Measurements from ENCODE around the gene ACTR5.

ACTR5 gene

GRCh38 chr20:38730989-38731737 lies 17.1 kb upstream of the ACTR5 start:
- DNase-seq = peak; percentile 90
- peak; percentile 99 for TF ChIP-seq CTCF (IDR thresholded peaks at IDR 0.05)
- Mint-ChIP-seq H3K27ac (no peak overlapping the region), H3K36me3 (ENCODE audit: low read depth) (no peaks in the 10 kb centered on the region), H3K4me1 (peaks cover 56% of the 10 kb centered on the region), H3K27me3 (ENCODE audit: low read depth, poor library complexity) (peaks cover 100% of the 10 kb centered on the region), H3K4me3 (peak overlapping the region; percentile 70), H3K9me3 (peaks cover 22% of the 10 kb centered on the region)

GRCh38 chr20:38731738-38732113 lies 16.5 kb upstream of the ACTR5 start:
- DNase-seq = no peak
- H3K36me3 Mint-ChIP-seq (ENCODE audit: low read depth) = no peaks in the 10 kb centered on the region
- peaks cover 100% of the 10 kb centered on the region for H3K27me3 Mint-ChIP-seq (ENCODE audit: low read depth, poor library complexity)
- no peak overlapping the region for H3K27ac Mint-ChIP-seq
- no peak overlapping the region for H3K4me3 Mint-ChIP-seq
- peaks cover 22% of the 10 kb centered on the region for H3K9me3 Mint-ChIP-seq
- H3K4me1 Mint-ChIP-seq = peaks cover 51% of the 10 kb centered on the region
- TF ChIP-seq CTCF (IDR thresholded peaks at IDR 0.05) = no peak

GRCh38 chr20:38732981-38733380 lies 15.3 kb upstream of the ACTR5 start:
- Mint-ChIP-seq H3K4me1 (peaks cover 40% of the 10 kb centered on the region), H3K36me3 (ENCODE audit: low read depth) (no peaks in the 10 kb centered on the region), H3K27ac (no peak overlapping the region), H3K9me3 (peaks cover 22% of the 10 kb centered on the region), H3K4me3 (no peak overlapping the region), H3K27me3 (ENCODE audit: low read depth, poor library complexity) (peaks cover 100% of the 10 kb centered on the region)
- no peak for TF ChIP-seq CTCF (IDR thresholded peaks at IDR 0.05)
- DNase-seq = no peak

GRCh38 chr20:38735172-38735571 lies 13.1 kb upstream of the ACTR5 start:
- Mint-ChIP-seq H3K4me1 (peaks cover 18% of the 10 kb centered on the region), H3K9me3 (peaks cover 11% of the 10 kb centered on the region), H3K36me3 (ENCODE audit: low read depth) (no peaks in the 10 kb centered on the region), H3K27ac (no peak overlapping the region), H3K4me3 (no peak overlapping the region), H3K27me3 (ENCODE audit: low read depth, poor library complexity) (peaks cover 100% of the 10 kb centered on the region)
- TF ChIP-seq CTCF (IDR thresholded peaks at IDR 0.05) = no peak
- no peak for DNase-seq

- Mint-ChIP-seq H3K27ac (no peak overlapping the region), H3K27me3 (ENCODE audit: low read depth, poor library complexity) (peaks cover 100% of the 10 kb centered on the region), H3K9me3 (peaks cover 9% of the 10 kb centered on the region), H3K4me3 (no peak overlapping the region), H3K4me1 (peaks cover 7% of the 10 kb centered on the region), H3K36me3 (ENCODE audit: low read depth) (no peaks in the 10 kb centered on the region)
- DNase-seq = no peak
- no peak for TF ChIP-seq CTCF (IDR thresholded peaks at IDR 0.05)
These were observed 10.4 kb upstream of the ACTR5 start for GRCh38 chr20:38737887-38738286.

- Mint-ChIP-seq H3K36me3 (ENCODE audit: low read depth) (peaks cover 5% of the 10 kb centered on the region), H3K27me3 (ENCODE audit: low read depth, poor library complexity) (peaks cover 63% of the 10 kb centered on the region), H3K27ac (no peak overlapping the region), H3K4me3 (no peak overlapping the region), H3K9me3 (peaks cover 3% of the 10 kb centered on the region), H3K4me1 (peaks cover 16% of the 10 kb centered on the region)
- no peak for TF ChIP-seq CTCF (IDR thresholded peaks at IDR 0.05)
- DNase-seq = no peak
These were observed 2.5 kb upstream of the ACTR5 start for GRCh38 chr20:38745757-38746156.

All from nephron progenitor cell (in vitro differentiated cells).